Measurements from ENCODE around the gene PER2. TPM values are rescaled to one million over a fixed set of nuclear protein-coding genes. Genes with fewer than 3 reads are reported as not detected.

The PER2 gene
- total and polyA plus RNA-seq, 9 of the 15 experiments (the other 6 are each of a cell fraction or from before 2014, with no cell fraction given): 1.1 to 10.3 (median 2.9) TPM

DNA sequence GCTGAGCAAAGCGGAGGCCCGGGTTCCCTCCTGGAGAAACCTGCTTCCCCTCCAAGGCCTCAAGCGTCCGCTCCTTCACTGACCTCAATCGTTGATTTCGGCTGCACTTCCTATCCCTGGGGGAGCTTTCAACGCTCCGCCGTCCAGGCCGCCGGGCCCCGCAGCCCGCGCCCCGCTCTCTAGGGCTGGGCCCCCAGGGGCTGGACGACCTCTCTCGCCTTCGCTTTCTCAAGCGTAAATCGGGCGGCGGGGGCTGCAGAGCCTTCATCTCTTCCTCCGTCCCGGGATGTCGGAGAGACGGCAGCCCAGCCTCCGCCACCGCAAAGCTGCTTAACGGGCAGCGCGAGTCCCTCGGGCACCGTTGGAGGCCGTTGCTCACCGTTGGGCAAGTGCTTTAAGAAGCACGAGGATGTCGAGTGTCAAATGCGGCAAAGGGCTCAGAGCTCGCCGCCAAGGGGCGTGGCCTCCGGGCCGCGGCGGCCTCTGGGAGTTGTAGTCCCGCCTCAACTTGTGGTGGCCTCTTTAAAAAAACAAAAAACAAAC, 57.1 kb downstream of the PER2 start (continued):
- TF ChIP-seq, protein P1, sequence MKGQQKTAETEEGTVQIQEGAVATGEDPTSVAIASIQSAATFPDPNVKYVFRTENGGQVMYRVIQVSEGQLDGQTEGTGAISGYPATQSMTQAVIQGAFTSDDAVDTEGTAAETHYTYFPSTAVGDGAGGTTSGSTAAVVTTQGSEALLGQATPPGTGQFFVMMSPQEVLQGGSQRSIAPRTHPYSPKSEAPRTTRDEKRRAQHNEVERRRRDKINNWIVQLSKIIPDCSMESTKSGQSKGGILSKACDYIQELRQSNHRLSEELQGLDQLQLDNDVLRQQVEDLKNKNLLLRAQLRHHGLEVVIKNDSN (CRISPR knock-in tag; IDR thresholded peaks at IDR 0.05): no peak
- peak; percentile 20 for TF ChIP-seq HMGN3 (IDR thresholded peaks at IDR 0.05; ENCODE audit: borderline replicate concordance, extremely low read depth, insufficient read length, low read depth, low read length)

DNA sequence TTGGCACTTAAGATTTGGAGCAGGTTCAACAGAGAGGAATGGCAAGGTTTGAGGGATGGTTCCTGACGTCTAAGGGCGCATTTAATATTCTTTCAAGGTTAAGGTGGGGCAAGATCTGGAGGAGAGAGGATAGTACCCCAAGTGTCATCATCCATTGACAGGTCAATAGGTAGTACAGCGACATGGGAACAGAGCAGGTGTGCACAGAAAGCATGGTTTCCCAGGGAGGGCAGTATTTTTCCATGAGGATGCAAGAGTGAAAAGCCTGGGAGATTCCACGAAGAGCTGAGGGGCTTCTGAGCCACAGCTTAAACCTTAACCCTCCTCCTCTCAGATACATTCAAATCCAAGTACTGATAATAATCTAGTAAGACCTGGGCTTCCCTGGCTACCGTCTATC, 57.7 kb downstream of the PER2 start:
- in situ Hi-C loops (cut with MboI): no loop called here
- H2AFZ ChIP-seq (ENCODE audit: low read depth, low read length): peak overlapping the region; percentile 91
- H3K4me1 ChIP-seq (replicated peaks in 1 of 2; ENCODE audit: control insufficient read depth in 2 of 2, insufficient read depth in 2 of 2, low read length in 2 of 2): peaks cover 12 to 21% of the 10 kb centered on the region in 2 experiments; a peak in 4 of 5 replicates
- H3K27me3 ChIP-seq (ENCODE audit: control insufficient read depth in 2 of 2, insufficient read depth in 2 of 2, low read length in 2 of 2): no peaks in the 10 kb centered on the region
- H3K4me2 ChIP-seq (ENCODE audit: insufficient read depth, low read length): peak overlapping the region; percentile 82
- ChIA-PET POLR2A (interaction anchor here (1.3 kb wide), 1 partner anchor 10 kb away, joined by 6 read pairs; no protein-coding TSS in a partner anchor), CTCF (ENCODE audit: low intra/inter-chr PET ratio) (no interaction called here)
- peaks cover 22% of the 10 kb centered on the region; the same call in 1 of the 3 replicates for H3K36me3 ChIP-seq (ENCODE audit: control insufficient read depth, insufficient read depth, low read length)
- H3K4me3 ChIP-seq: peak overlapping the region; percentile 60
- no peaks in the 10 kb centered on the region for H3K9me1 ChIP-seq (ENCODE audit: control insufficient read depth, insufficient read depth, low read length)
- WGBS (ENCODE audit: insufficient coverage, low coverage, missing lambda C conversion rate): 36% methylated on average over 5 of the region's 5 CpGs
- H3K27ac ChIP-seq (ENCODE audit: extremely low read depth, low read depth, low read length): no peak overlapping the region
- no peaks in the 10 kb centered on the region for H4K20me1 ChIP-seq (replicated peaks; ENCODE audit: control insufficient read depth, insufficient read depth, low read length)
- BruUV-seq (replicated peaks): no TSS peak
- peaks cover 22% of the 10 kb centered on the region for H3K79me2 ChIP-seq (ENCODE audit: control insufficient read depth, insufficient read depth, low read length)
- H3K9ac ChIP-seq (ENCODE audit: insufficient read depth in 1 of 2, low read depth in 2 of 2, low read length in 2 of 2): peak overlapping the region; percentile 44 to 92
- ATAC-seq (no peak), FAIRE-seq (no peak), DNase-seq (ENCODE audit: extremely low read depth in 1 of 4, low spot score in 3 of 4) (no peak)
- no peaks in the 10 kb centered on the region for H3K9me3 ChIP-seq (replicated peaks; ENCODE audit: control insufficient read depth, insufficient read depth, low read depth, low read length)
- intact Hi-C loops (cut with micrococcal nuclease): no loop called here
- TF ChIP-seq NONO (IDR thresholded peaks at IDR 0.05; ENCODE audit: low read depth in 2 of 2, low read length in 1 of 2): no peak
- TF ChIP-seq, protein P2, sequence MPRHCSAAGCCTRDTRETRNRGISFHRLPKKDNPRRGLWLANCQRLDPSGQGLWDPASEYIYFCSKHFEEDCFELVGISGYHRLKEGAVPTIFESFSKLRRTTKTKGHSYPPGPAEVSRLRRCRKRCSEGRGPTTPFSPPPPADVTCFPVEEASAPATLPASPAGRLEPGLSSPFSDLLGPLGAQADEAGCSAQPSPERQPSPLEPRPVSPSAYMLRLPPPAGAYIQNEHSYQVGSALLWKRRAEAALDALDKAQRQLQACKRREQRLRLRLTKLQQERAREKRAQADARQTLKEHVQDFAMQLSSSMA (CRISPR knock-in tag; IDR thresholded peaks at IDR 0.05): no peak
- TF ChIP-seq RFX5 (IDR thresholded peaks at IDR 0.05; ENCODE audit: low read depth, low read length): no peak
- TF ChIP-seq ZNF3 (CRISPR knock-in tag; IDR thresholded peaks at IDR 0.05): no peak
- no peak for TF ChIP-seq GTF2E2 (tag; IDR thresholded peaks at IDR 0.05)
- TF ChIP-seq CBX2 (IDR thresholded peaks at IDR 0.05; ENCODE audit: insufficient read depth, low read length, poor library complexity, severe bottlenecking): no peak
- TF ChIP-seq, protein P3, sequence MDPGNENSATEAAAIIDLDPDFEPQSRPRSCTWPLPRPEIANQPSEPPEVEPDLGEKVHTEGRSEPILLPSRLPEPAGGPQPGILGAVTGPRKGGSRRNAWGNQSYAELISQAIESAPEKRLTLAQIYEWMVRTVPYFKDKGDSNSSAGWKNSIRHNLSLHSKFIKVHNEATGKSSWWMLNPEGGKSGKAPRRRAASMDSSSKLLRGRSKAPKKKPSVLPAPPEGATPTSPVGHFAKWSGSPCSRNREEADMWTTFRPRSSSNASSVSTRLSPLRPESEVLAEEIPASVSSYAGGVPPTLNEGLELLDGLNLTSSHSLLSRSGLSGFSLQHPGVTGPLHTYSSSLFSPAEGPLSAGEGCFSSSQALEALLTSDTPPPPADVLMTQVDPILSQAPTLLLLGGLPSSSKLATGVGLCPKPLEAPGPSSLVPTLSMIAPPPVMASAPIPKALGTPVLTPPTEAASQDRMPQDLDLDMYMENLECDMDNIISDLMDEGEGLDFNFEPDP (CRISPR knock-in tag; IDR thresholded peaks at IDR 0.05): no peak
- TF ChIP-seq, protein P4, sequence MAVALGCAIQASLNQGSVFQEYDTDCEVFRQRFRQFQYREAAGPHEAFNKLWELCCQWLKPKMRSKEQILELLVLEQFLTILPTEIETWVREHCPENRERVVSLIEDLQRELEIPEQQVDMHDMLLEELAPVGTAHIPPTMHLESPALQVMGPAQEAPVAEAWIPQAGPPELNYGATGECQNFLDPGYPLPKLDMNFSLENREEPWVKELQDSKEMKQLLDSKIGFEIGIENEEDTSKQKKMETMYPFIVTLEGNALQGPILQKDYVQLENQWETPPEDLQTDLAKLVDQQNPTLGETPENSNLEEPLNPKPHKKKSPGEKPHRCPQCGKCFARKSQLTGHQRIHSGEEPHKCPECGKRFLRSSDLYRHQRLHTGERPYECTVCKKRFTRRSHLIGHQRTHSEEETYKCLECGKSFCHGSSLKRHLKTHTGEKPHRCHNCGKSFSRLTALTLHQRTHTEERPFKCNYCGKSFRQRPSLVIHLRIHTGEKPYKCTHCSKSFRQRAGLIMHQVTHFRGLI (CRISPR knock-in tag; IDR thresholded peaks at IDR 0.05): no peak
- no peak for TF ChIP-seq EHMT2 (IDR thresholded peaks at IDR 0.05)
- TF ChIP-seq, protein P5, sequence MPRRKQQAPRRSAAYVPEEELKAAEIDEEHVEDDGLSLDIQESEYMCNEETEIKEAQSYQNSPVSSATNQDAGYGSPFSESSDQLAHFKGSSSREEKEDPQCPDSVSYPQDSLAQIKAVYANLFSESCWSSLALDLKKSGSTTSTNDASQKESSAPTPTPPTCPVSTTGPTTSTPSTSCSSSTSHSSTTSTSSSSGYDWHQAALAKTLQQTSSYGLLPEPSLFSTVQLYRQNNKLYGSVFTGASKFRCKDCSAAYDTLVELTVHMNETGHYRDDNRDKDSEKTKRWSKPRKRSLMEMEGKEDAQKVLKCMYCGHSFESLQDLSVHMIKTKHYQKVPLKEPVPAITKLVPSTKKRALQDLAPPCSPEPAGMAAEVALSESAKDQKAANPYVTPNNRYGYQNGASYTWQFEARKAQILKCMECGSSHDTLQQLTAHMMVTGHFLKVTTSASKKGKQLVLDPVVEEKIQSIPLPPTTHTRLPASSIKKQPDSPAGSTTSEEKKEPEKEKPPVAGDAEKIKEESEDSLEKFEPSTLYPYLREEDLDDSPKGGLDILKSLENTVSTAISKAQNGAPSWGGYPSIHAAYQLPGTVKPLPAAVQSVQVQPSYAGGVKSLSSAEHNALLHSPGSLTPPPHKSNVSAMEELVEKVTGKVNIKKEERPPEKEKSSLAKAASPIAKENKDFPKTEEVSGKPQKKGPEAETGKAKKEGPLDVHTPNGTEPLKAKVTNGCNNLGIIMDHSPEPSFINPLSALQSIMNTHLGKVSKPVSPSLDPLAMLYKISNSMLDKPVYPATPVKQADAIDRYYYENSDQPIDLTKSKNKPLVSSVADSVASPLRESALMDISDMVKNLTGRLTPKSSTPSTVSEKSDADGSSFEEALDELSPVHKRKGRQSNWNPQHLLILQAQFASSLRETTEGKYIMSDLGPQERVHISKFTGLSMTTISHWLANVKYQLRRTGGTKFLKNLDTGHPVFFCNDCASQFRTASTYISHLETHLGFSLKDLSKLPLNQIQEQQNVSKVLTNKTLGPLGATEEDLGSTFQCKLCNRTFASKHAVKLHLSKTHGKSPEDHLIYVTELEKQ (CRISPR knock-in tag; IDR thresholded peaks at IDR 0.05): no peak

Measured in K562 (cell line).